Fibroblast of peridontal ligament (primary cell): ENCODE data around the gene NCS1.
A peak's percentile ranks its signal among the peaks of the same experiment; 100 is the strongest.
"Not testable (repeated sequence)": the region's sequence is repeated elsewhere in the genome, so short reads cannot be mapped to it uniquely, and the experiment has no call there.

Experiments used
- DNase-seq: peaks from one replicate; pipeline ENCODE4 v3.0.0-alpha.2; 2010; ENCODE audit errors: extremely low read depth

NCS1 gene

DNA sequence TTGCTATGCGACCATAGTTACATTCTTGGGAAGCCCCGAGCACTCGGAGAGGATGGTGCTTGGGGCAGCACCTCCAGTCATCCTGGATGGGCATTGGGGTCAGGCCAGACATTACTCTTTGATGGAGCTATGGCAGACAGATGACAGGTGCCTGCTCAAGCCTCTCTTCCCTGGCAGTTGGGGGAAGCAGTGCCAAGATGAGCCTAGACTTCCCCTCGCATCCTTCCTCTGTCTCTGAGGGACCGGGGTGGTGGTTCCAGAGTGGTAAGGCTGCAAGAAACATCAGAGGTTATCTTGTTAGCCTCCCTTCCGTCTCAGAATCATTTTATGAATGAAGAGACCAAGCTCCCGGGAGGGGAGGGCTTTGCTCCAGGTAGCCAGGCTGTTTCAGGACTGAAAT is 90.6 kb downstream of the NCS1 start:
- DNase-seq, result no peak

DNA sequence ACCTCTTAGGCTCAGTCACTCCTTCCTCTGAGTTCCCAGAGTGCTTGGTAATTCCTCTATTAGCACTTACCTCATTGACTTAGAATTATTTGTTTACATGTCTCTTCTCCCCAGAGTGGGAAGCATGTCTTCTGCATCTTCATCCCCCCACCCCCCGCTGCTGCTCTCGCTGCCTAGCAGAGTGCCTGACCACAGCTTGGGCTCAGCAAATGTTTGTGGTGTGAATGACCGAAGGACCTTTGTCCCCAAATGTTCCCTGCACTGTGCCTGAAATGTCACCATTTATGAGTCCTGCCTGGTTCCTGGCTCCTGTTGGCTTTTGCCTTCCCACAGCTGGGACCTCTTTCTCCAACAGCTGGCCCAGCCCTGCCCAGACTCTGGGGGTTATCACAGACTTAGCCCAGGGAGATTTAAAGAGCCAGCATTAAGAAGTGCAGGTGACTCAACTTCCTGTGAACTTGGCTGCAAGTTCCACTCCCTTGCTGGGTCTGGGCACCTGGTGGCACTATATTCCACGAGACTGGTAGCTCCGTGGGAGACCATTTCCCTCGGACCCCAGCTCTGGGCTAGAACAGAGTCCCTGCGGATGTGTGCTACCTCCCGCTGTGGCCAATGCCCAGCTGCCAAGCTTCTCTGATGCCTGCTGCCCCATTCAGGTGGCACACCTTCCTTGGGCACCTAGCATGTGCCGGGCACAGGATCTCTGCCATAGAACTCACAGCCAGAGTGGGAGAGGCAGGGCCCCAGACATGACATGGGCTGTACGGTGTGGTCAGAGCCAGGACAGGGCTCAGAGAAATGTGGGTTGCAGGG is 91.6 kb downstream of the NCS1 start:
- no peak for DNase-seq

GRCh38 chr9:130264414-130265350 is 92.5 kb downstream of the NCS1 start:
- DNase-seq, result no peak

DNA sequence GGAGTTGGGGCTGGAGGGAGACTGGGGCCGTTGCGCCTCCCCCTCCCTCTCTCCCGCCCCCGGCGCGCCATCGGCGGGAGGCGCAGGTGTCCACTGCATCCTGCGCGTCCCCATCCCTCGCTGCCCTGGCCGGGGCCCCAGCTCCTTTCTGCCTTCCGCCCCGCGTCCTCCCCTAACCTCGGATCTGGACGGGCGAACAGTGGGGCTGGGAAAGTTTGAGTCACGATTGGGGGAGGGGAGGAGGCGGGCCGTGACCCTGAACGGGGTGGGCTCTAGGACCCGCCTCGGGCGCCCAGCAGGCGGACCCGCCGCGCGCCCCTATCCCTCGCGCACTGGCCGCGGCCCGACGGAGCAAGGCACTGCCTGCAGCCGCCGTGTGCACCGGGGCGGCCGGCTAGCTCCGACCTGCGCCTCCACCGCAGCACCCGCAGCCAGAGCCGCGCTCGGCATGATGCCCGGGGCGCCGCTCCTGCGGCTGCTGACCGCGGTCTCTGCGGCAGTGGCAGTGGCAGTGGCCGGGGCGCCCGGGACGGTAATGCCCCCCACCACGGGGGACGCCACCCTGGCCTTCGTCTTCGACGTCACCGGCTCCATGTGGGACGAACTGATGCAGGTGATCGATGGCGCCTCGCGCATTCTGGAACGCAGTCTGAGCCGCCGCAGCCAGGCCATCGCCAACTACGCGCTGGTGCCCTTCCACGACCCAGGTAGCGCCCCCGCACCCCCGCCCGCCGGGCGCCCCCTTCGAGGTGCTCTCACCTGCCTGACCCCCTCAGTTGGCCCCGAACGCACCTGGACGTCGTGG is 93.4 kb downstream of the NCS1 start, which contains the start of gene HMCN2:
Gene HMCN2, plus strand, starts transcription at position 330 of the 805 bp plus-strand sequence. Its CDS starts 119 bp downstream, at position 449.
- DNase-seq, result no peak

- DNase-seq, result no peak
Measured at GRCh38 chr9:130266236-130267098, 94.3 kb downstream of the NCS1 start.

- no peak for DNase-seq
Measured at GRCh38 chr9:130267930-130268329, 95.7 kb downstream of the NCS1 start.

- DNase-seq, result no peak
Measured at GRCh38 chr9:130268521-130269211, 96.5 kb downstream of the NCS1 start.

DNA sequence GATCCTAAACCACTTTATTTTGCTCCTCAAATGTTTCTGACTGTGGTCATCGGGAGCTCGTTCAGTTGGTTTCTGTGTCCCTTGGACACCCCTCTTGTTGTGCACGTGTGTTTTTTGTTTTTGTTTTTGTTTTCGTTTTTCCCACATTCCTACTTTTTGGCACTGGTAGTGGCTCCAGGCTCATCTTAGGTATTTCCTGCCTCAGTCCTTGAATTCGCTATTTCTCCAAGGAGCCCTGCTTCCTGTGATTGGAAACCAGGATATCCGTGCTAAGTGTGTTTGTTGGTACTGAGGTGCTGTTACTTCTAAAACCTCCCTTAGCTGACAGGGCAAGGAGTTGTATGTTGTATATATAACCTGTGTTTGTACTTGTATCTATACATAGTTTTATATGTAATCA is 99.3 kb downstream of the NCS1 start:
- DNase-seq, result no peak

DNA sequence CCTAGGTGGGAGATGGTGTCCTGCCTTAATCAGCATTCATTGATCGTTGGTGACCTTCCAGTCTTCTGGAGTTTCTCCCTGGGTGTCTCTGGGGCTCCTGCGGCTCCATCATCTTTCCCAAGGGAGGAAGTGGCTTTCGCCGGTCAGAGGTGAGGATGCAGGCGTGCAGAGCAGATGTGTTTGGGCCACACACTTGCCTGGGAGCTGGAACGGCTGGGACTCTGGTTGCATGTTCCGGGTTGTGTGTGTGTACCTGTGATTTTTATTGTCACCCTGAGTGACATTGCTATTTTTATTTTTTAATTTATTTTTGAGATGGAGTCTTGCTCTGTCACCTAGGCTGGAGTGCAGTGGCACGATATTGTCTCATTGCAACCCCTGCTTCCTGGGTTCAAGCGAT is 103.0 kb downstream of the NCS1 start:
- no peak for DNase-seq

- DNase-seq, result peak; percentile 18
Measured at GRCh38 chr9:130276121-130276520, 103.9 kb downstream of the NCS1 start.

DNA sequence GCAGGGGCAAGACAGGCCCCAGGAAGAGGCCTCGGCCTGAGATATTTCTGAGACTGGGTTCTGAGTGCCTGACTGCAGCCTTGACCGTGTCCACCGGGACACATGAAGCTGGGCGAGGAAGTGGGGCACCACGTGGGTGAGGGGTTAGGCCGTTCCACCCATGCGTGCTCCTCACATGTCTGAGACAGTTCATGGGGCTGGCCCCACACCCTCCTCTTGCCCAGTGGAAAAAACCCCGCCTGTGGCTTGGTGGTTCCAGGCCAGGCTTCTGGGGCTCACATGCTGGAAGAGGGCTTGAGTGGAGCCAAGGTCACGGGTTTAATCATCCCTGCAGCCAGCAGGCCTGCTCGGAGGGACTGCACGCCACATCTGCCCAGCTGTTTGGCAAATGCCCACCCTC is 104.8 kb downstream of the NCS1 start:
- DNase-seq, result no peak

GRCh38 chr9:130277525-130277924 is 105.3 kb downstream of the NCS1 start:
- DNase-seq, result not testable (repeated sequence)

- DNase-seq, result no peak
Measured at GRCh38 chr9:130283539-130284248, 111.5 kb downstream of the NCS1 start.

DNA sequence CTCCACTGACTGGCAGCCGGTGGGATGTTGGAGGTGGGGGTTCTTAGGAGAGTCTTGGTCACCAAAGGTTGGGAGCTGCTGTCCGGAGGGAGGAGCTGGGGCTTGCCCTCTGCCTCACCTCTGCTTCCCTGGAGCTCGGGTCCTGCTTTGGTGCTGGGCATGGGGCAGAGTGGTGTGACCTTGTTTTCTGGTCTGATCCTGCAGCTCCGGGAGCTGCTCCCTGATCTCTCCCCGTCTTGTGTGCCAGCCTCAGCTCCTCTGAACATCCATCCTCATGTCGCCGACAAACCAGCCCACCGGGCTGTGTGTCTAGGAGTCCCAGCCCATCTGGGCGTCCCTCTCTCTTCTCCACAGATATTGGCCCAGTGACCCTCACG is 112.0 kb downstream of the NCS1 start:
- no peak for DNase-seq

DNA sequence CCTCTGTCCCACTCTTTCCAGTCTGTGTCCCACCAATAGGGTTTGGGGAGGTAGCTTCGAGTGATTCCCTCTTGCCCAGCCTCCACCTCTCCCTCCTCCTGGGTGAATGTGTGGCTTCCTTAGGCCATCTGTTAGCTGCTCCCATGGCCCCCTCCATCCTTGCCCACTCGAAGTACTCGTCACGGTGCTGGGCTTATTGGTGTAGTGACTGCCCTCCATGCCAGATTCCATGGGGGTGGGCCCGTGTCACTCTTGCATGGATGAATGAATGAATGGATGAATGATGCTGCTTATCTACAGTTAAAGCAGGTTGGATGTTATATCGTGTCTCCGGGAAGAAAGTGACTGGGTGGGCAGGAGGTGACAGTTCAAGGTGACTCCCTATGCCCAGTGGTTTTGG is 112.5 kb downstream of the NCS1 start:
- no peak for DNase-seq

DNA sequence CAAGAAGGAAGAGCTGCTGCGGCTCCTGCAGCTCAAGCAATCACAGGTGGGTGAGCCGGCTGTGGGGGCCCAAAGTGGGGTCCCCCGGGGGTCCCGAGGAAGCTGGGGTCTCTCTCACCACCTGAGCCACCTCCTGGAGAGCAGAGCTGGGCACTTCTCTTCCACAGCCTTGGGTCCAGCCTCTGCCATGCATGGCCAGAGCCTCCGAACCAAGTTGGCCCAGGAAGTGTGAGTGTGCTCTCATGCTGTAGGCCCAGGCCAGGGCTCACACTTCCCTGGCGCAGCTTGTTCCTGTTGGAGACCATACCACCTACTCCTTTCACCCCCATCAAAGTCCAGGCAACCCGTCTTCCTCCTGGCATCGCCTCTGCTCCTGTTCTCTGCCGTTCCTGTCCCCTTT is 113.1 kb downstream of the NCS1 start:
- DNase-seq, result no peak

DNA sequence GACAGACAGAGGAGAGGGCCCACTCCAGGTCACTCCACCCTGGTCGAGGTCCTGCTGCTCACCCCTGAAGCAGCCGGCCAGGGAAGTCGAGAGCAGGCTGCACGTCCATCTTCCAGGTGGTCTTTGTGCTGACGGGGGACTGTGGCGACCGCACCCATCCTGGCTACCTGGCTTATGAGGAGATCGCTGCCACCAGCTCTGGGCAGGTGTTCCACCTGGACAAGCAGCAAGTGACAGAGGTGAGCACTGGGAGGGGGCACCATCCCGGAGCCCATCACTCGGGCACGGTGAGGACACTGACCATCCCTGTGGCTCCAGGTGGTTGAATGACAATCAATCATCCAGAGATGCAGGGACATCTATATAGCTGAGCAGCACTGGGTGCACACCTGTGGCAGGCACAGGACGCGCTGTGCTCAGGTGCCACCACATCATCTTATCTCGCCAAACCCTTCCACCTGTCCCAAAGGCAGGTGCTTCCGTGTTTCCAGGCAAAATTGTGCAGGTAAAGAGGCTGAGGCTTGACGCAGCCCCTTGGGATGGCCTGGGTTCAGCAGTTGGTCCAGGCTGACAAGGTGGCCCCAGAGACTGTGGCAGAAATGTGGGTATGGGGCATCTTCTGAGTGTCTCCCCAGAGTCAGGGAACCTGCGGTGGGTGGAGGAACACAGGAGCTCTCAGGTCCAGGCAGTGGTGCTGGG is 114.0 kb downstream of the NCS1 start:
- DNase-seq, result no peak
